22Rv1 (cell line): ENCODE measurements around the gene DCTN2.

Experiments used
- CTCF ChIP-seq: fragments of 450-650 bp; IDR thresholded peaks from 2 replicates; pipeline ENCODE4 v1.5.1; 2017; ENCODE audit warnings: mild to moderate bottlenecking
- ZFX ChIP-seq: fragments of 450-650 bp; IDR thresholded peaks from 2 replicates; pipeline ENCODE4 v1.6.1; 2017; ENCODE audit warnings: antibody characterized with exemption, borderline replicate concordance

- TF ChIP-seq CTCF (no peak), ZFX (no peak)
Observed at GRCh38 chr12:57569858-57570257, 22.9 kb upstream of the DCTN2 start.
